ENCODE data around the gene RNU5D-1. TPM values are rescaled to one million over a fixed set of nuclear protein-coding genes. Genes with fewer than 3 reads are reported as not detected.

The RNU5D-1 gene
- total RNA-seq, 1 experiment from 2014 or later = not detected

DNA sequence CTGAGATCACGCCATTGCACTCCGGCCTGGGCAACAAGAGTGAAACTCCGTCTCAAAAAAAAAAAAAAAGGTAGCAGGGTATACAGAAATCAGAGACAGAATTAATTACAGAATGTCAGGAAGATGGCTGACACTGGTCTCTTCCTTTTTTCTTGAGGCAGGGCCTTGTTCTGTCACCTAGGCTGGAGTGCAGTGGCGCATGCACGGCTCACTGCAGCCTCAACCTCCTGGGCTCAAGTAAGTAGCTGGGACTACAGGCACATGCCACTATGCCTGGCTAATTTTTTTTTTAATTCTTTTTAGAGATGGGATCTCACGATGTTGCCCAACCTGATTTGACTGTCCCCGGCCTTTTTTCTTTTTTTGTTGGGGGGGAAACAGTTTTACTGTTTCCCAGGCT, 16.4 kb downstream of the RNU5D-1 start:
- no peak overlapping the region for H2BK20ac ChIP-seq (ENCODE audit: low read depth, low read length, poor library complexity, severe bottlenecking)
- no peak overlapping the region for H2BK120ac ChIP-seq (ENCODE audit: low read depth, low read length, poor library complexity, severe bottlenecking)
- H3K23me2 ChIP-seq (ENCODE audit: insufficient read length, low read depth, low read length, poor library complexity, severe bottlenecking) = no peaks in the 10 kb centered on the region
- no peak overlapping the region for H3K9ac ChIP-seq (ENCODE audit: extremely low read depth, insufficient read length, low read length)
- no peaks in the 10 kb centered on the region for H4K20me1 ChIP-seq (ENCODE audit: control insufficient read depth, insufficient read depth, insufficient read length)
- Mint-ChIP-seq H3K27ac (no peak overlapping the region), H3K4me1 (peaks cover 0 to 4% of the 10 kb centered on the region in 2 experiments; a peak in 1 of 4 replicates), H3K9me3 (no peaks in the 10 kb centered on the region; a peak in 1 of 5 replicates), H3K36me3 (ENCODE audit: insufficient read depth in 1 of 3, low read depth in 3 of 3) (no peaks in the 10 kb centered on the region), H3K27me3 (ENCODE audit: low read depth) (no peaks in the 10 kb centered on the region; the same call in 1 of the 2 replicates), H3K4me3 (no peak overlapping the region)
- no peaks in the 10 kb centered on the region for H3K79me2 ChIP-seq (ENCODE audit: insufficient read depth, low read length)
- no peak overlapping the region for H4K5ac ChIP-seq (ENCODE audit: insufficient read length, low read depth, low read length)
- no peak overlapping the region for H3T11ph ChIP-seq (ENCODE audit: low read length)
- H2AFZ ChIP-seq (ENCODE audit: low read length) = no peak overlapping the region
- H3K27ac ChIP-seq (ENCODE audit: insufficient read length, low read depth, low read length) = no peak overlapping the region
- H2BK15ac ChIP-seq (ENCODE audit: low read depth, low read length) = no peak overlapping the region
- H3K56ac ChIP-seq (ENCODE audit: insufficient read length, low read depth, low read length) = no peak overlapping the region
- WGBS (ENCODE audit: extremely low coverage, insufficient read length, low lambda C conversion rate) = no CpG with 5 or more reads among the region's 7 CpGs
- H2BK12ac ChIP-seq (ENCODE audit: insufficient read length, low read depth, low read length) = no peak overlapping the region
- no peaks in the 10 kb centered on the region for H3K9me3 ChIP-seq (ENCODE audit: control insufficient read depth, low read depth, low read length)
- no peaks in the 10 kb centered on the region for H3K27me3 ChIP-seq (ENCODE audit: insufficient read depth, low read length)
- no peak overlapping the region for H3K4ac ChIP-seq (ENCODE audit: low read depth, low read length)
- H3K4me2 ChIP-seq (ENCODE audit: insufficient read depth, insufficient read length, low read length) = no peak overlapping the region
- TF ChIP-seq, protein P1, sequence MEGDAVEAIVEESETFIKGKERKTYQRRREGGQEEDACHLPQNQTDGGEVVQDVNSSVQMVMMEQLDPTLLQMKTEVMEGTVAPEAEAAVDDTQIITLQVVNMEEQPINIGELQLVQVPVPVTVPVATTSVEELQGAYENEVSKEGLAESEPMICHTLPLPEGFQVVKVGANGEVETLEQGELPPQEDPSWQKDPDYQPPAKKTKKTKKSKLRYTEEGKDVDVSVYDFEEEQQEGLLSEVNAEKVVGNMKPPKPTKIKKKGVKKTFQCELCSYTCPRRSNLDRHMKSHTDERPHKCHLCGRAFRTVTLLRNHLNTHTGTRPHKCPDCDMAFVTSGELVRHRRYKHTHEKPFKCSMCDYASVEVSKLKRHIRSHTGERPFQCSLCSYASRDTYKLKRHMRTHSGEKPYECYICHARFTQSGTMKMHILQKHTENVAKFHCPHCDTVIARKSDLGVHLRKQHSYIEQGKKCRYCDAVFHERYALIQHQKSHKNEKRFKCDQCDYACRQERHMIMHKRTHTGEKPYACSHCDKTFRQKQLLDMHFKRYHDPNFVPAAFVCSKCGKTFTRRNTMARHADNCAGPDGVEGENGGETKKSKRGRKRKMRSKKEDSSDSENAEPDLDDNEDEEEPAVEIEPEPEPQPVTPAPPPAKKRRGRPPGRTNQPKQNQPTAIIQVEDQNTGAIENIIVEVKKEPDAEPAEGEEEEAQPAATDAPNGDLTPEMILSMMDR (conservative IDR thresholded peaks at IDR 0.05) = no peak
- no peak overlapping the region for H3K18ac ChIP-seq (ENCODE audit: insufficient read length, low read depth, low read length)
- no peak overlapping the region for H2AK5ac ChIP-seq (ENCODE audit: insufficient read length, low read length)
- no peaks in the 10 kb centered on the region for H3K79me1 ChIP-seq (ENCODE audit: insufficient read depth, low read depth, low read length, poor library complexity, severe bottlenecking)
- no peak overlapping the region for H3K14ac ChIP-seq (ENCODE audit: insufficient read depth, low read length)
- no peak overlapping the region for H3K23ac ChIP-seq (ENCODE audit: insufficient read length, low read depth, low read length)
- no peak overlapping the region for H4K91ac ChIP-seq (ENCODE audit: insufficient read length, low read depth, low read length)
- H2BK5ac ChIP-seq (ENCODE audit: insufficient read length, low read length) = no peak overlapping the region
- H3K4me1 ChIP-seq (ENCODE audit: insufficient read depth, low read length) = no peaks in the 10 kb centered on the region
- no peak for DNase-seq
- no peak overlapping the region for H4K8ac ChIP-seq (replicated peaks; ENCODE audit: insufficient read length, low read depth, low read length)

All from H9 (cell line).